DMS53 (cell line): ENCODE results near the gene ASB12.

Experiments
- DNase-seq: peaks from one replicate; lab custom pipeline; 2025; lab: John Stamatoyannopoulos, UW

The ASB12 gene, protein sequence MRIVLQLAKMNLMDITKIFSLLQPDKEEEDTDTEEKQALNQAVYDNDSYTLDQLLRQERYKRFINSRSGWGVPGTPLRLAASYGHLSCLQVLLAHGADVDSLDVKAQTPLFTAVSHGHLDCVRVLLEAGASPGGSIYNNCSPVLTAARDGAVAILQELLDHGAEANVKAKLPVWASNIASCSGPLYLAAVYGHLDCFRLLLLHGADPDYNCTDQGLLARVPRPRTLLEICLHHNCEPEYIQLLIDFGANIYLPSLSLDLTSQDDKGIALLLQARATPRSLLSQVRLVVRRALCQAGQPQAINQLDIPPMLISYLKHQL

DNA sequence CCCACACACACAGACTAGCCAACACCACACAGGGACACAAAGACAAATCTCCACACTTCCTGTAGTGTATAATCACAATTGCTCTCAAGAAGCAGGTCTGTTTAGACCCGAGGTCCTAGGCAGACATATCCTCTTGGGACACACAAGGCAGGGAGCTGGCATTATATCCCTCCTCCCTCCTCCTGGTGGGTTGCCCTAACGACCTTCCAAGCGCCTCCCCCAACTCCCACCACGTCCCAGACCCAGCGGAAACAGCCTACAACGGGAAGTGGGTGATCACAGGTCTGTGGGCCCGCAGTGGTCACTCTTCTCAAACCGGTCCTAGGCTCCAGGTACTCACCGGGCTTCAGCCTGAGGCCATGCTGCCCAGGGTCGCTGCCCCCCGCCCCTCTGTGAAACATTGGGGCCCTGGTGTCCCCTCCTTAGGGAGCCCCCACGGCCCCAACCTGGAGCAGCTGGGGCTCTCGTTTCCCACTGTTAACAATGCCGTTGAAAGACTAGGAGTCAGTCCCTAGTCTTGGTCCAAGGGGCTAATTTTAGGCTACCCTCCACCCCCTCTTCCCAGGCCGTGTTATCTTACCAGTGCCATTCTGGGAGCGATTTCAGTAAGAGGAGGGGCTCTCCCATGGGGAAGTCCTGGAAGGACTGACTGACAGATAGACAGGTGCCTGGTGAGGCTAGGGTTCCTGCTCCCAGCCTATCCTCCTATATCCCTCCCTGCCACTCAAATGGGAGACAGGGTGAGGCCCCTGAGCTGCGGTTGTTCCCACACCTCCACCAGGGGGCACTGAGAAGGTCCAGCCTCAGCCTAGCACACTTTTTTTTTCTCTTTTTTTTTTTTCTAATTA is at the start of gene ASB12:
ASB12 (minus strand) TSS at position 485 of the 848 bp plus-strand sequence. CDS start 4,957 bp downstream, outside the sequence.
- peak; percentile 7 for DNase-seq

DNA sequence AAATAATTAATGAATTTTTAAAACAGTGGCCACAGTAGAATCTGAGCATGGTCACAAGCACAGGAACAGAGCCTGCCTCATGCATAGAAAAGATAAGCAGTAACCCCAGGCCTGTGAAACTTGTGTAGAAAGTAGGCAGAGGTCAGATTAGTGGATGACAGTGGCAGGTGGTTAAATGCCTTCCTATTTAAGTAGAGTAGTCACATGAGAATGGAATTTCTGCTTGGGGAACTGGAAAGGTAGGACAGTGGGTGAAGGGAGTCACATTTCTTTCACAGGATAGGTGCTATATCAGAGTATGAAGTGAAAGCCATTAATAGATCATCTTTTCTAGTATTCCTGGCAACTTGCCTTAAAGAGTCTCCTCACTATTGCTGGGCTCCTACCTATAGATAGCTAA is 34.9 kb upstream of the ASB12 start:
- no peak for DNase-seq

DNA sequence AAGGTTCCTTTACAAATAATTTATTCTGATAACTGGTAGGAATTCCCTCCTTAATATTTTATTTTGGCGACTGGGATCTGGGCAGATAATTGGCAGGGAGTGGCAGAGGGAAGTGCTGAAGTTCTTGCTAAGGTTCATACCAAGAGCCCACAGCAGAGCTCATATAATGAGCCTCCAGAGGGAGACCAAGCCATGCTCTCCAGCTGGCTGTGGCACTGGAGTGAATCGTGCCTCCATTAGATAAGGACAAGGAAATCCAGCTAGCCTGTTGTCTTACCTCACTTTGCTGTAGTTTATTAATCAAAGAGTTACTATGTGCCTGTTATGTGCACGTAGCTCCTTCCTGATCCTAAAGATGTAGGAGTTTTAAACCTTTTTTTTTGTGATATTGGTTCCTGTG is 1.3 kb downstream of the ASB12 start:
- DNase-seq = peak; percentile 26

DNA sequence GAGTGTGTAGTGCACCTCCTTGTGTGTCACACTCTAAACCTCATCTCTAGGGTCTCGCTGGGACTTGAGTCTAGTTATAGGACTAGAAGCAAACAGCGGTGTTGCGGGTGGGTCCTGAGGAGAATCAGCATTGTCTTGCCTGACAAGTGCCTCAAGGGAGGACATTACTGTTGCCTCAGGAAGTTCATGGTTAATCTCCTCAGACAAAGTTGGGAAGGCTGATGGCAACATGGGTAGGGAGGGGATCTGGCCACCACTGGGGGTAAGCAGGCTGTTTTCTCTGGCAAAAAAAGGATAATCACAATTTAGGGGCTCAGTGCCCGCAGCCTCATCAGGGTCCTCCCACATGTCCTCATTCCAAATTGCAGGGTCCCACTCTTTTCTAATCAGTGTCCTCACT is 12.4 kb downstream of the ASB12 start:
- DNase-seq = no peak

DNA sequence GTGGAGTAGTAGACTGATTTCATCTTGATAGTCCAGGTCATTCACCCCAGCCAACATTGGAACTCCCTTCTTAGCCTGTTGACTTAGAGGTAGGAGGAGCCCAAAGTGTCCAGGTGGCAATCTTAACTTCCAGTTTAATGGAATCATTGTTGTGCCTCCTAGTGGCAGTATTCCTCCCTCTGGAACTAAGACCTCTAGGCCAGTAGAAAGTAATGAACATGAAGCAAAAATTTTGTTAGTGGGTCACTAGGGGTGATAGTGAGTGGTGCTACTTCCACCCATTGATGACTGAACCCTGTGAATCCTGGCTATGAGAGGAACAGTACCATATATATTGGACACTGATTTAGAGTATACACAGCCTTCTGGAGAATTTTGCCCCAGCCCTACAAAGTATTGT is 16.4 kb downstream of the ASB12 start:
- DNase-seq = peak; percentile 38

DNA sequence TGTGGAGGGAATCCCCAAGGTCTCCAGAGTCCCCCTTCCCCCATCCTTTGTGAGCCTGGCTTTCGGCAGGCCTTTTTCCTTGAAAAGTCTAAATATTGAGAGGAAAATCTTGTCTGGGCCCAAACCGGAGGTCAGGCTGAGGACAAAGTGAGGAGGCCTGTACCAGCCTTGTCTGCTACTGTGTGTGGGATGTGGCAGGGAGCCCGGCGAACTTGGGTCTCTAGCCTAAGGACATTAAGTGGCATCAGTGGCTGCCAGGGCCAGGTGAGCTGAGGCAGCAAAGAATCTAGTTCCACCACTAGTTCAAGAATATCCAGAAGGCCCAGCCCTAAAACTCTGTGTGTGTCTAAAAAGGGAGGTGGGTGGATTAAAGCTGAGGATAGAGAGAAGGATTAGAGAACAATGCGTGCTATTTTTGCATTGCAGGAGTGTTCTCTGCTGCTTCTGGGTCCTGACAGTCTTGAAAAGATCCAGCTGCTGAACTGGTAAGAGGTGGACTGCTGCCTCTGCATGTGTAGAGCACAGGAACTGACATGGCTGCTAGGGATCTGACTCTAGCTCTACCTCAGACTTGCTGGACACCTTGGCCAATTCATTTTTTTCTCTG is 23.7 kb downstream of the ASB12 start:
- DNase-seq = peak; percentile 57

DNA sequence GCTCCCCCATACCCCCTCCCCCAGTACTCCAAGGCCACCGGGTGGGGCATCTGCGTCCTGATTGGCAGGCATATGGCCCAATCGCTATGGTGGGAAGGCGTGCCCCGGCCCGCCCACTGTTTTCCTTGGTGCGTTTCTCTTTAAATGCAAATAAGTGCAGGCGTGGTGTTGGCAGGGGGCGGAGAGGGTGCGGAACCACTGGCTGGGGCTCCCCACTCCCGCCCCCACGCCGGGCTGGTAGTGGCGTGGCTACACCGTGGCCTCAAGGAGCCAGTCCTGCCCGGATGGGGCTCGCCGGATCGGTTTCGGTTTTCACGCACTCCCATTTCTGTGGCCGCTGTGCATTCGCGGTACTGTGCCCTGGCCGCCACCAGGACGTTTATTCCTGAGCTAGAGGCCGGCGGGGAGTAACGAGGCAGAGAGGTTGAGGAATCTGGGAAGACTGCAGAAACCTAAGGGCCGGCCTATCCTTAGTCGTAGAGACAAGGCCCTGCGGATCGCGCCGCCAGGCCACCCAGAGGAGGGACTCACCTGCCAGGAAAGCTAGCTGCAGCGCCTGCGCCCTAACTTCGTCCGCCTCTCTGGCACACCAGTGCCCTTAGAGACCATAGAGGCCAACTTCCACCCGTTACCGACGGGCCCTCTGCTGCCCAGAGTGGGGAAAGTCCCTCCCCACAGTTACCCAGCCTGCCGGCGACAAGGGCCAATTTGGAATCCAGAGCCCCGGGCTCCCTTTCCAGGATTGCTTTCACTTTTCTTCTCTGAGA is 24.5 kb downstream of the ASB12 start:
- DNase-seq = peak; percentile 96

DNA sequence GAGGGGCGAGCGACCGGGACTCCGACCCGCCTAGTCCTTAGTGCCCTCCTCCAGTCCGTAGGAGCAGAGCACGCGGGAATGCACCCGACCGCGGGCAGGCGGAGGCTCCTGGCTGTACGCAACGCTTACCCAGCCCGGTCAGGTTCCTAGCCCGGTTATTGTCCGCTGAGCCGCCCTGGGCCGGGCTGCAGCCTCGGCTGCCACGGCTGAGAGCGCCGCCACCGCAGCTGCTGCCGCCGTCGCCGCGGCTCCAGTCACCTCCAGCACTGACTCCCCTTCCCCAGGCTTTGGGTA is 25.0 kb downstream of the ASB12 start, which contains the start of gene AMER1:
AMER1 (minus strand) TSS at position 268 of the 294 bp plus-strand sequence. CDS start 12,422 bp downstream, outside the sequence.
- DNase-seq = peak; percentile 93

DNA sequence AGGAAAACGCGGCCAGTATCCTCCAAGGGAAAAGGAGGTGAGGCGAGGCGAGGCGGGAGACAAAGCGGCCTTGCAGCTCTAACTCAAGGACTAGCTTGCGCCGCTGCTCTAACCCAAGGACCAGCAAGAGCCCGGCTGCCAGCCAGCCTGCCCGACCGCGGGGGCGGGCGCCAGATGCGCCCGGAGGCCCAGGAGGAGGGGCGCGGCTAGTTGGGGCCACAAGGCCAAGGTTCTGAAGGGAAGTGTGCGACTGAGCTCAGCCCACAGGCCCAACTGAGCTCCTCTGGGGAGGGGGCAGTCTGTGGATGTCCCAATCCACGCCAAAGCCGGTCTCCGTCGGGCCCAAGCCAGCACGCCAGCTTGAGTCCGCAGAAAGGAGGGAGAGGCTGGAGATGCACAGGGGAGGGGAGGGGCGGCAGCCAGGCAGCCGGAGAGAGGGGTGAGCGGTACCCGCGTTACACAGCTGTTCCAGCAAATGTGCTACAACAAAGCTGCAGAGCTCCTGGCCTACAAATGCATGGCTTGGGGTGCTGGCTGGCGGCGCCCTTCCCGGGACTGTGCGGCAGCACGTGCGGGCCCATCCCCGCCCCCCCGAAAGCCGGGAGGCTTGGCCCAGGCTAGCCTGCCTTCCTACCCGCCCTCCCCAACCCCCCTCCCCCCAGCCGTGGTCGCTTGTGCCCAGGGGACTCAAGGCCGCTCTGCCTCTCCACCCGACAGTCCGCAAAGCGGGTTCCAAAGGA is 25.5 kb downstream of the ASB12 start:
- peak; percentile 65 for DNase-seq

DNA sequence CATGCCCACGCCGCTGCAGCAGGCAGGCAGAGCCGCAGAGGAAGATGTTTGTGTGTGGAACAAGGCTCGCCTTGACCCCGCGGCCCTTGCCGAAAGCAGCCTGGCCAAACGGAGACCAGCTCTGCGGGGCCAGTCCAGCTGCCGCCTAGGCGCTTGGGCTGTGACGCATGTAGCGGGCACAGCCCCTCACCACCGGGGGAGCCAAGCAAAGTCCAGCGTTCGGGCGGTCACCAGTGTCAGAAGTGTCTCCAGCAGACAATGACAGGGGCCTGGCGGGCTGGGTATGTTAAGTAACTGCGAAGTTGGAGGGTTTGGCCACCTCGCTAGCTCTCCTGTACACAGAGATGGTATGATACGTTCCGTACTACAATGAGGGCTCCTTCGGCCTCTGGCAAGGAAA is 26.2 kb downstream of the ASB12 start:
- peak; percentile 19 for DNase-seq

DNA sequence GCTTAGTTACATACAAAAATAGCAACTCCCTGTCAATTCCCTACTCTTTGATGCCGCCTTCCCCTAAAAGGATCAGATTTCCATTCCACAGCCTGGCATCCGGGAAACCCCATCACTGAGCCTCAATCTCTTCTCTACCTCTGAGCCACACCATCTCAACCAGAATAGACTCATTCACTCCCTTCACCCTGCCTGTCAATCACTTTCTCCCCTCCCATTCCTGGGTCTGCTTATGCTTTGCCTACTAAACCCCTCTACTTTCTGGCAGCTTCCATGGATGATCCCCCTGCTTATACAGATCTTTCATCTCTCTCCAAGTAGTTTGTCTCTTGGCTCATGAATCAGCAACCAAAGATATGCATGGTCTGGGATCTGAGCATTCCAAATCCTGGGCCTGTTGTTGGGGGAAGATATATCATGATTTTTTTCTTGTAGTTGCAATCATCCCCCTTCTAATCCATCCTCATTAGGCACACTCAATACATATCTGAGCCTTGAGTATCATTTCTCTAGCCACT is 27.5 kb downstream of the ASB12 start:
- DNase-seq = no peak

DNA sequence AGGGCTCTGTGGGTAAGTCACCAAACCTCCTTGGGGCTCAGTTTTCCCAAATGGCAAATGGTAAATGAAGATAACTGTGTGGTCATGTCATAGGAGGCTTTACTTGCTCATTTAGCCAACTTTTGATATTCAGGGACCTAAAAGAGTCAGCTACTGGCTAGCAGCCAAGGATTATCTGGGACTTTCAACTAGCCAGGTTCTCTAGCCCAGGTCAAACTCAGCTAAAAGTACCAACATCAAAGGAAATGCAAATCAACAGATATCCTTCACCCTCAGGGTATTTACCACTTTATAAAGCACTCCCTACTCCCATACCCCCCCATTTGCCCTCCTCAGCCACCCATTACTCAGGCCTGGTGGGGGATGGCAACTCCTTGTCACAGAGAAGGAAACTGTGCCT is 32.4 kb downstream of the ASB12 start:
- no peak for DNase-seq

DNA sequence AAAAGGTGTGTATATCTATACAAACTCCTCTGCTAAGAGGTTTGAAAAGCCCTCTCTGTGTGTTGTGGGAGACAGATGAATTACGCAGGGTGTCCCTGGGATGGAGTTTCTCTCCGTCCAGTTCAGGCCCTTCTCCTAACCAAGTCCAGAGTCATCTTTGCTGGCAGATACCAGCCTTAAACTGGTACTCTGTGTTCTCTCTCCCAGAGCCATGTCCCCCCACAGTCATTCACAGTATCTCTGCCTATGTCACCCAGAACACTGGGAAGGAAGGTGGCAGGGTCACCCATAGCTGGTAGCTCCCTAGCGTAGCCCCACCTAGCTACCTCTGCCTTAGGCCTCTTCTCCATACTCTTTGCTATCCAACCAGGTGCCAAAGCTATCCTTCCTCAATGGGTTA is 33.8 kb downstream of the ASB12 start:
- no peak for DNase-seq

DNA sequence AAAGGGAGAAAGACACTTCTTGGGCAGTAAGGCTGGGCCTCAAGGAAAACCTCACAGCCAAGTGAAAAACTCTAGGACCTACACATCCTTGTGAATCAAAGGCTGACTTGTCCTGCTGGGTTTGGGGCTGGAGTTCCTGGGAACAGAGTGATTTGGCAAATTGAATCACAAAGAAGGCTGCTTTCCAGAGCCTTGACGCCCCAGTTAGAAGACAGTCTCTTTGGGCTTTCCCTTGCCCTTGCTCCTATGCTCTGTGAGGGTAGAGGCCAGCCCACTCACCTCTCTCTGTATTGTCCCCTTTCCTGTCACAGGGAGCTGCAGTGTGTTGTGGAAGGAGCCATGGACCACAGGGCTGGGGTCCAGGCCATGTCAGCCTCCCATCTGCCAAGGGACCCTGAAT is 34.5 kb downstream of the ASB12 start:
- no peak for DNase-seq

DNA sequence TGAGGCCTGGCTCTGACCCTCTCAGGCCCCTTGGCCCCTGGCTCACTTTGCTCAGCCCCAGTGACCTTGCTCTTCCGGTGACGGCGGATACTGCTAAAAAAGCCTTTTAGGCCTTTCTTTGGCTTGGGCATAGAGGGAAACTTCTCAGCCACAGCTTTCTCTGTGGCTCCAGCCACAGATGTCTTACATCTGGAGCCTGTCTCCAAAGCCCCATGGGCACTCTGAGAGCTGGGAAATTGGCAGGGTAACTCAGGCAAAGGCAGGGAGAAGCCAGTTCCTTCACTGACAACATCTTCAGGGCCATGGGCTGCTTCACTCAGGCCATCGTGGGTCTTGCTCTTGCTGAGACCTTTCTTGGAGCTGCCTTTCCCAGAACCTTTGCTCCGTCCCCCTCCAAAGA is 37.7 kb downstream of the ASB12 start:
- DNase-seq = no peak

DNA sequence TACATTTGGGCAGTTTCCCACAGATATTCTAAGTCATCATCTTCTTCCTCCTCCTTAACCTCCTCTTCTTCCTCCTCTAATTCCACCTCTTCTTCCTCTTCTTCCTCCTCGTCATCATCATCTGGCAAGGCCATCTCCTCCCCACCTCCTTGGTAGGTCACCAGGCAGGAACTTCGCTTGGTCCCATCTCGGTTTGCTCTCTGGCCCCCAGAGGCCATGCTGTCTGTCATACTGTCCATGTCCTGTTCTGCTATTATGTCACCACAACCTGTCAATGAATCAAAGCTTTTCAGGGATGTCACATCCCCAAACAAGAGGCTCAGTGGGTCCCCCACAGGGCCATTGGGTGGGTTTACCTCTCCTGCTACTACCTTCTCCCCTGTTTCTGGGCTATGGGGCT is 38.4 kb downstream of the ASB12 start:
- DNase-seq = no peak

DNA sequence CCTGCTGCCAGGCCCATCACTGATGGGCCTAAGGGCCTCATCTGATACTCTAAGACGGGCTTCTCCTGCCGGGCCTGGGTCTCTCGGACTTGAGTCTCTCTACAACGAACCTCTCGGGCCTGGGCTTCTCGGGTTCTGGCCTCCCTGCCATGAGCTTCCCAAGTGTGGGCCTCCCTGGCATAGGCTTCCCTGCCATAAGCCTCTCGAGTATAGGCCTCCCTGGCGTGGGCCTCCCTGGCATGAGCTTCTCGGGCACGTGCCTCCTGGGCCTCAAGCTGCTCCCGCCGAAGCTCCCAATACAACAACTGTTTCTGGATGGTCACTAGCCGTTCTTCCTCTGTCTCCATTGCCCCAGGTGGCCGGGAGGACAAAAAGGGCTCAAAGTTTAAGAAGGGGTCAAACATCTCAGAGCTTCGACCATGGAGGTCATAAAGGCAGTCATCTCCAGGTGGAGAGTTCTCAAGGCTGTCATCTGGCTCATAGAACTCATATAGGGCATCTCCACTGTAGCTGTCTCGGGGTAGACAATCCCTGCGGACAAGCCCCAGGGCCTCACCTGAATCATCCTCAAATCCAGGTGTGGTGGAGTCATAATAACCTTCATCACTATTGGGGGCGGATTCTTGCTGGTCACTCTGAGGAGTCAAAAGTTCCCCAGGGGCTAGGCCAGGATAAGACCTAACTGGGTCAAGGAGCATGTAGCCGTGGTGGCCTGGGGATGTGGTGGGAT is 39.0 kb downstream of the ASB12 start:
- no peak for DNase-seq

DNA sequence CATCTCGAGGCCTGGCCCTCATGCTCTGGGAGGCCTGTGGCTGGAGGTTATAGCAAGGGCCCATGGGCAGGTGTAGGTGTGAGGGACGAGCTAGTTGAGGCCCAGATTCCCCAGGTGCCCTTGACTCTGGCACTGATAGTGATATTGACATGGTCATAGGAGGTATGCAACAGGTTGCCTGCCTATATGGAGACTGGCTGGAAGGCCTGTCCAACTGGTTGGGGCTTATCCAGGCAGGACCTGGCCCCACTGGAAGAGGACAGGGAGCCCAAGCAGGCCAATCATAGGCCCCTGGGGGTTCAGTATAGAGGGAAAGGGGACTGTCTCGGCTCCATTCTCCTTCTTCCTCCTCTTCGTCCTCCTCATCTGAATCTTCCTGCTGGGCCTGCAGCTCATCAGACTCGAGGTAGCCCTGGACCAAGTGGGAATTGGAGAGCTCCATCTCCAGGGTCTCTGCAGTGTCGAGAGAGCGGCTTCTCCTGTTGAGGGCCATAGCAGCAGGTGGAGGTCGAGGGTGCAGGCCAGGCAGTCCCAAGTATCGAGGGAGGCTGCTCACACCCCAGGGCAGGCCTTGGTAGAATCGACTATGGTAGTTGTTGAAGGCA is 40.2 kb downstream of the ASB12 start:
- no peak for DNase-seq

DNA sequence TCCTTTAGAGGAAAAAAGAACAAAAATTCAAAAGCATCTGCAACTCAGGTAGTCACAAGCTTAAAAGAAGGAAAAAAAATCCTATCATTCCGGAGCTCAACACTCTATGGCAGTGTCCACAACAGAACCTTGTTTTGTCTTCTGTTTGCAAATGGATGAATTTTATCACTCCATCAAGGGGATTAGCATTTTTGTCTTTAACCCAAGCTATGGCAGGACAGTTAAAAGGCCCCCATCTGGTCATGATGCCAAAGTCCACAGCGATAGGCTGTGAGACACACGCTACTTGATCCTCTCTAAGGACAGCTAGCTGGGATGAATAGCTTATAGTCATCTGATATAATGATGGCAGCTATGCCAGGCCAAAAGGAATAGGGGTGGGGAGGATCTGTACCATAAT is 41.5 kb downstream of the ASB12 start:
- no peak for DNase-seq

DNA sequence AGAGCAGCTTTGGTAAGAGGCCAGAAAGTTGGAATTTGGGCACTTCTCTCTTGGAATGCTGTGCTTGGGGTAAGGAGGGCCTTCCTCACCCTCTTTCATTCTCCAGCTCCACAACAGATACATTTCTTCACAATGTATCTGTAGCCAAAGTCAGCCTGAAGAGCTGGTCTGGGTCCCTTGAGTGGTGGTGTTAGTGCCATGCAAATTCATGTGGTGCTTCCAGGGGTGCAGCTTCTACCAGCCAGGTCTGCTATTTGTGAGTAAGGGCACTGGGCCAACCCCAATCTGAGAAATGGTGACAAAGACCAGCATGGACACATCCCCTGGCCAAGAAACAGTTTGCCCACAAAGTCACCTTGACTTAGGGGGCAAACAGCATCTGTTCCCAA is 42.7 kb downstream of the ASB12 start:
- DNase-seq = no peak
